Measurements from ENCODE around the gene LORICRIN.
"Not testable (repeated sequence)": the region's sequence is repeated elsewhere in the genome, so short reads cannot be mapped to it uniquely, and the experiment has no call there.

The LORICRIN gene

GRCh38 chr1:153223040-153223891 is 36.2 kb upstream of the LORICRIN start:
- peak; percentile 57 for TF ChIP-seq CTCF (IDR thresholded peaks at IDR 0.05; ENCODE audit: borderline replicate concordance, insufficient read depth, low read depth, low read length)
- not testable (repeated sequence) for H3K4me3 ChIP-seq (ENCODE audit: low read depth, low read length)

- H3K4me3 ChIP-seq (ENCODE audit: low read depth, low read length) = no peak overlapping the region
- TF ChIP-seq CTCF (IDR thresholded peaks at IDR 0.05; ENCODE audit: borderline replicate concordance, insufficient read depth, low read depth, low read length) = no peak
These were observed 31.7 kb upstream of the LORICRIN start for GRCh38 chr1:153227810-153228209.

- H3K4me3 ChIP-seq (ENCODE audit: low read depth, low read length) = no peak overlapping the region
- no peak for TF ChIP-seq CTCF (IDR thresholded peaks at IDR 0.05; ENCODE audit: borderline replicate concordance, insufficient read depth, low read depth, low read length)
These were observed 31.0 kb upstream of the LORICRIN start for GRCh38 chr1:153228491-153228890.

- peak; percentile 65 for TF ChIP-seq CTCF (IDR thresholded peaks at IDR 0.05; ENCODE audit: borderline replicate concordance, insufficient read depth, low read depth, low read length)
- not testable (repeated sequence) for H3K4me3 ChIP-seq (ENCODE audit: low read depth, low read length)
These were observed 30.2 kb upstream of the LORICRIN start for GRCh38 chr1:153229076-153229829.

GRCh38 chr1:153231363-153231762 is 28.1 kb upstream of the LORICRIN start:
- H3K4me3 ChIP-seq (ENCODE audit: low read depth, low read length) = no peak overlapping the region
- no peak for TF ChIP-seq CTCF (IDR thresholded peaks at IDR 0.05; ENCODE audit: borderline replicate concordance, insufficient read depth, low read depth, low read length)

GRCh38 chr1:153231785-153232184 is 27.7 kb upstream of the LORICRIN start:
- H3K4me3 ChIP-seq (ENCODE audit: low read depth, low read length) = no peak overlapping the region
- TF ChIP-seq CTCF (IDR thresholded peaks at IDR 0.05; ENCODE audit: borderline replicate concordance, insufficient read depth, low read depth, low read length) = no peak
